Measurements from ENCODE around the gene MACIR.

MACIR gene

DNA sequence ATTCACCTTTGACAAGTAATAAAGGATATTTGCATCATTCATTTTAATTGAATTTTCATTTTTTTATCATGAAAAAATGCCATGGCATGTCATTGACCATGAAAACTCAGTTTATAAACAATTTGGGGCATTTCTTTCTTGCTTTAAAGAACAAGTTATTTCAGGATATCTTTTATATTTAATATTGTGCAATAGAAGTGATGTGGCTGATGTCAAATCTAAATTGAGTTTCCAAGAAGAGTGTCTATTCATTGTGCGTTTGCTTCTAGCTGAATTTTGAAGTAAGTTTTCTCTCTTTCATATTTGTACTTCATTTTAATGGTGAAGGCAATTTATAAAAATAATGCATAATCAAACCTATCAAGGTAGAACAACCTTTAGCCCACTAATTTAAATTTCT is 30.5 kb downstream of the MACIR start:
- no peak for DNase-seq (ENCODE audit: extremely low read depth, low read depth)
- TF ChIP-seq, protein P1, sequence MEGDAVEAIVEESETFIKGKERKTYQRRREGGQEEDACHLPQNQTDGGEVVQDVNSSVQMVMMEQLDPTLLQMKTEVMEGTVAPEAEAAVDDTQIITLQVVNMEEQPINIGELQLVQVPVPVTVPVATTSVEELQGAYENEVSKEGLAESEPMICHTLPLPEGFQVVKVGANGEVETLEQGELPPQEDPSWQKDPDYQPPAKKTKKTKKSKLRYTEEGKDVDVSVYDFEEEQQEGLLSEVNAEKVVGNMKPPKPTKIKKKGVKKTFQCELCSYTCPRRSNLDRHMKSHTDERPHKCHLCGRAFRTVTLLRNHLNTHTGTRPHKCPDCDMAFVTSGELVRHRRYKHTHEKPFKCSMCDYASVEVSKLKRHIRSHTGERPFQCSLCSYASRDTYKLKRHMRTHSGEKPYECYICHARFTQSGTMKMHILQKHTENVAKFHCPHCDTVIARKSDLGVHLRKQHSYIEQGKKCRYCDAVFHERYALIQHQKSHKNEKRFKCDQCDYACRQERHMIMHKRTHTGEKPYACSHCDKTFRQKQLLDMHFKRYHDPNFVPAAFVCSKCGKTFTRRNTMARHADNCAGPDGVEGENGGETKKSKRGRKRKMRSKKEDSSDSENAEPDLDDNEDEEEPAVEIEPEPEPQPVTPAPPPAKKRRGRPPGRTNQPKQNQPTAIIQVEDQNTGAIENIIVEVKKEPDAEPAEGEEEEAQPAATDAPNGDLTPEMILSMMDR (IDR thresholded peaks at IDR 0.05; ENCODE audit: low read depth, low read length), result no peak

DNA sequence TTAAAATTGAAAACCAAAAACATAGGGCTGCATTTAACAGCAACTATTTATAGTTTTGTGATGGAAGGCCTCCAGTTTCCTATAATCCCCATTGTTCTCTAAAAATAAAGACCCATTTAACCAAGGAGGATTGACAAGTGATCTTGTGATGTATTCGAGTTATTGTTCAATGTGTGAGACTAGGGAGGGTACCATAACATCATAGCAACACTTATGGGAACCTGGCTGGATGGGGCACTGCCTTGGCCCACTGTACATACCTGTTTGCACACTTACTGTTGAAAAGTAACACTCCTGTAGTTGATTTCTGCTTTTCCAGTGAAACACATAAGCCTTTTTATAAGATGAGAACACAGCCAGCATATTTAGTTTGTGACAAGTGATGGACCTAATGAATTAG is 32.3 kb downstream of the MACIR start:
- TF ChIP-seq, protein P1 (IDR thresholded peaks at IDR 0.05; ENCODE audit: low read depth, low read length), result no peak
- DNase-seq (ENCODE audit: extremely low read depth, low read depth), result no peak

DNA sequence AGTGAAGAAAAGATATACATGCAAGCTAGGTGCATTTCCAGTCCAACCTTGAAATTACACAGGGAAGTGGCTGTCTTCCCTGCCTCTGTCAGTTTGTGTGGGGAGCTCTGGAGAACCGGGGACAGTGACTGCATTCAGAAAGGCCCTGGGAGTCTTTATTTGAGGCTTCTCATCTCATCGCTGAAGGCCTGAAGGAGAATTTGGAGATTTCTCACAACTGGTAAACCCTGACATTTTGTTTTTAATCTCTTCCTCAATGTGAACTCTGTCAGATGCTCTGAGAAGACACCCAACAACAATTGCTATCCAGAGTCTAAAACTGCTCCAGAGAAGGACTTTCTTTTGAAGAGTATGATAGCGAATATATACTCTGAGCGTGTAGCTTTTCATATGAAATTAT is 33.0 kb downstream of the MACIR start:
- TF ChIP-seq, protein P1 (IDR thresholded peaks at IDR 0.05; ENCODE audit: low read depth, low read length), result no peak
- DNase-seq (ENCODE audit: extremely low read depth, low read depth), result no peak

DNA sequence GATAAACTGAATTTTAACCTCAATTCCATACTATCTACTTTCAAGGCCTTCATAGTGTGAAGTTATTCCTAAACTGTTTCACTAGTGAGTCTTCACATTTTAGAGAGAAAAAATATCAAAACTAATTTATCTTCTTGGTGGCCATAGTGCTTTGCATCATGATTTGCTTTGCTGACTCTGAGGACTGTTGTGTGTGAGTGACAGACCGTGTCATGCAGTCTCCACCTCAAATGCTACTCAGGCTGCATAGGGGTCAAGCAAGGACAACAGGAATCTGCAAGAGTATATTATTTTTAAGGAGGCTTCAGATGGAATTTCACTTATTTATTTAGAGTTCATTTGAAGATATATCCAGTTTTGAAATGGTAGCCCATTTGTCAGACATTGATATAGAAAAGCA is 34.5 kb downstream of the MACIR start:
- DNase-seq (ENCODE audit: extremely low read depth, low read depth), result no peak
- TF ChIP-seq, protein P1 (IDR thresholded peaks at IDR 0.05; ENCODE audit: low read depth, low read length), result no peak

DNA sequence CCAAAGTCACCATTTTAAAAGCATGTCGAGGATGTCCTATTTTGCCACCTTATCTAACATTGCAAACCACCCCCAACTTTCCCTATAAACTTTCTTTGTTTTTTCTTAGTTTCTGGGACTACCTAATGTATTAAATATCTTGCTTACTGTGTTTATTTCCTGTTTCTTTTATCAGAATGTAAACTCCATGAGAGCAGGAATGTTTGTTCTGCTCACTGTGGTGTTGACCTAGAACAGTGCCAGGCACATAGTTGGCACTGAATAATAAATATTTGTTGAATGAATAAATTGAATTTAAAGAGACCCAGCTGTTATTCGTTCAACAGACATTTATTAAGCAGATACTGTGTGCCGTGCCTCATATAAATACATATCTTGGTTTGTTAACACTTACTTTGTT is 35.2 kb downstream of the MACIR start:
- no peak for DNase-seq (ENCODE audit: extremely low read depth, low read depth)
- TF ChIP-seq, protein P1 (IDR thresholded peaks at IDR 0.05; ENCODE audit: low read depth, low read length), result no peak

DNA sequence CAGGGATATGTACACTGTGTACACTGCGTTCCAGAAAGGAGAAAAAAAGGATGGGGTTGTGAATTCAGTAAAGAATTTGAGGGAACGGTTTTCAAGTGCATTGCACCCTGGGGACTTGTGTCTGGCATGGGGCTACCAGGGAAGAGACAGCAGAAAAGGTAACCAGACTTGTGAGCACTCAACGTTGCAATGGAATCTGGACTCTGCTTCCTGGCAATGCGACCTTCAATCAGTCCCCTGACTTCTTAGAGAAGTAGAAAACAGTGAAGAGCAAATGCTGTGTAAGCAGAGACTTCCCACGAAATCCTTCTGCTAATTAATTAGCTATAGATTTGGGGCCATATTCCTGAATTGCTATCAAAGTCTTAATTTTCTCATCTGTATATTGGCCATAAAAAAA is 36.3 kb downstream of the MACIR start:
- no peak for DNase-seq (ENCODE audit: extremely low read depth, low read depth)
- TF ChIP-seq, protein P1 (IDR thresholded peaks at IDR 0.05; ENCODE audit: low read depth, low read length), result no peak

DNA sequence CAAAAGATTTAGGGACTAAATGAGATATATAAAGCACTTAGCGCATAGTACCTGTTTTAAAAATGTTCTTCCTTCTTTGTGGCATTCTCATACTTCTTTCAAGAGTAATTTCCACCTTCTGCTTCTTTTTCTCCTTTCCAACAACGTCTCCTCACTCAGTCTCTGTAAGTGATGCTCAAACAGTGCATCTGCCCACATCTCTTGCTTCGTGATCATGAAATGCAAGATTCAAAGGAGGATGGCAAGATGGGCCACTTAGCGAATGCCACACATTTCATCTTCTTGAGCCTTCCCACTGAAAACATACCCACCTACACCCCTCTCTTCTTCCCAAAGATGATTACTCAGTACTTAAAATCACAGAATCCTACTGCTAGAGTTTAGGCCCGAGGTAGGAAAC is 36.9 kb downstream of the MACIR start:
- DNase-seq (ENCODE audit: extremely low read depth, low read depth), result no peak
- TF ChIP-seq, protein P1 (IDR thresholded peaks at IDR 0.05; ENCODE audit: low read depth, low read length), result no peak

Measured in AG09319 (cell line).